Peyer's patch (tissue), 4 donors: ENCODE data around the gene KBTBD12. TPM values are rescaled to one million over a fixed set of nuclear protein-coding genes. Genes with fewer than 3 reads are reported as not detected.

ENCODE experiments used
- DNase-seq, 3 donors: peaks; one replicate each; pipeline ENCODE4 v3.0.0-alpha.2; 2017 to 2019
- H3K27ac ChIP-seq, 4 donors: fragments of 200-600 bp; sonication (generic); one replicate each; pipeline ENCODE4 v1.5.1; 2016 to 2019
- H3K27me3 ChIP-seq, 2 donors: fragments of 200-600 bp; sonication (generic); one replicate each; pipeline ENCODE4 v1.5.1; 2019
- H3K36me3 ChIP-seq, 3 donors: fragments of 200-600 bp; sonication (generic); one replicate each; pipeline ENCODE4 v1.5.1; 2016 to 2019
- H3K4me1 ChIP-seq, 4 donors: fragments of 200-600 bp; sonication (generic); one replicate each; pipeline ENCODE4 v1.5.1; 2016 to 2019
- H3K4me3 ChIP-seq, 4 donors: fragments of 200-600 bp; sonication (generic); 1 replicate in 3 of 4; 2 replicates in 1 of 4; pipeline ENCODE4 v1.5.1; 2016 to 2019; ENCODE audit warnings: mild to moderate bottlenecking in 1 of 4
- H3K9me3 ChIP-seq, 4 donors: fragments of 200-600 bp; sonication (generic); one replicate each; pipeline ENCODE4 v1.5.1; 2016 to 2019; ENCODE audit warnings: mild to moderate bottlenecking in 1 of 4
- CTCF ChIP-seq, 6 experiments: fragments of 450-650 bp in 4 of 6; fragments of 200-600 bp in 2 of 6; sonication (generic) in 1 of 6; IDR thresholded peaks; one replicate each; pipeline ENCODE4 v1.5.1; 2017 to 2019; ENCODE audit warnings: antibody characterized with exemption in 6 of 6, mild to moderate bottlenecking in 3 of 6, moderate library complexity in 1 of 6
- POLR2A ChIP-seq, 2 donors: fragments of 450-650 bp; IDR thresholded peaks; one replicate each; pipeline ENCODE4 v1.5.1; 2017; ENCODE audit warnings: antibody characterized with exemption in 2 of 2, mild to moderate bottlenecking in 2 of 2, moderate library complexity in 2 of 2
- total RNA-seq, 4 donors: library from RNA; depleted of rRNA; stranded (reverse); fragments of >200 nt; gene quantifications; one replicate each; pipeline ENCODE4 v1.1.0, GENCODE V29; 2016

KBTBD12 gene
- total RNA-seq, 4 donors from 2014 or later: 1.5 to 3.5 (median 2.8) TPM

GRCh38 chr3:127978636-127979035 is 63.6 kb downstream of the KBTBD12 start:
- H3K27ac ChIP-seq: no peak overlapping the region
- H3K9me3 ChIP-seq: no peaks in the 10 kb centered on the region
- no peak for DNase-seq
- no peak overlapping the region for H3K4me3 ChIP-seq
- no peak for TF ChIP-seq CTCF (IDR thresholded peaks at IDR 0.05)
- H3K27me3 ChIP-seq: no peaks in the 10 kb centered on the region
- no peaks in the 10 kb centered on the region for H3K36me3 ChIP-seq
- H3K4me1 ChIP-seq: no peaks in the 10 kb centered on the region

GRCh38 chr3:127979473-127979872 is 64.4 kb downstream of the KBTBD12 start:
- Histone ChIP-seq H3K27me3 (no peaks in the 10 kb centered on the region), H3K27ac (no peak overlapping the region), H3K9me3 (no peaks in the 10 kb centered on the region), H3K36me3 (no peaks in the 10 kb centered on the region), H3K4me1 (no peaks in the 10 kb centered on the region), H3K4me3 (no peak overlapping the region)
- TF ChIP-seq CTCF (IDR thresholded peaks at IDR 0.05) (no peak), POLR2A (IDR thresholded peaks at IDR 0.05) (no peak)
- DNase-seq: no peak

- Histone ChIP-seq H3K4me1 (no peaks in the 10 kb centered on the region), H3K36me3 (no peaks in the 10 kb centered on the region), H3K4me3 (no peak overlapping the region), H3K27me3 (no peaks in the 10 kb centered on the region), H3K27ac (no peak overlapping the region), H3K9me3 (no peaks in the 10 kb centered on the region)
- TF ChIP-seq CTCF (IDR thresholded peaks at IDR 0.05): no peak
- no peak for TF ChIP-seq POLR2A (IDR thresholded peaks at IDR 0.05)
- DNase-seq: no peak
These were observed 66.1 kb downstream of the KBTBD12 start for GRCh38 chr3:127981097-127981496.

- no peaks in the 10 kb centered on the region for H3K36me3 ChIP-seq
- no peaks in the 10 kb centered on the region for H3K4me1 ChIP-seq
- no peak overlapping the region for H3K27ac ChIP-seq
- TF ChIP-seq CTCF (IDR thresholded peaks at IDR 0.05) (no peak), POLR2A (IDR thresholded peaks at IDR 0.05) (no peak)
- H3K9me3 ChIP-seq: no peaks in the 10 kb centered on the region
- DNase-seq: no peak
- H3K27me3 ChIP-seq: no peaks in the 10 kb centered on the region
- no peak overlapping the region for H3K4me3 ChIP-seq
These were observed 67.1 kb downstream of the KBTBD12 start for GRCh38 chr3:127982155-127982554.

GRCh38 chr3:127984241-127984975 is 69.4 kb downstream of the KBTBD12 start:
- Histone ChIP-seq H3K27me3 (no peaks in the 10 kb centered on the region), H3K36me3 (no peaks in the 10 kb centered on the region), H3K4me1 (no peaks in the 10 kb centered on the region), H3K9me3 (no peaks in the 10 kb centered on the region), H3K4me3 (no peak overlapping the region), H3K27ac (no peak overlapping the region)
- DNase-seq: no peak
- TF ChIP-seq POLR2A (IDR thresholded peaks at IDR 0.05): no peak
- no peak for TF ChIP-seq CTCF (IDR thresholded peaks at IDR 0.05)

- Histone ChIP-seq H3K9me3 (no peaks in the 10 kb centered on the region), H3K27me3 (no peaks in the 10 kb centered on the region), H3K4me3 (no peak overlapping the region), H3K36me3 (no peaks in the 10 kb centered on the region), H3K4me1 (no peaks in the 10 kb centered on the region), H3K27ac (no peak overlapping the region)
- TF ChIP-seq CTCF (IDR thresholded peaks at IDR 0.05): no peak
- TF ChIP-seq POLR2A (IDR thresholded peaks at IDR 0.05): no peak
- DNase-seq: no peak
These were observed 70.2 kb downstream of the KBTBD12 start for GRCh38 chr3:127985216-127985615.
